NCI-H1694 treated with DMSO at 0.1 percent for 48 hours (cell line): ENCODE data around the gene FCHSD2.
"Not testable (repeated sequence)": the region's sequence is repeated elsewhere in the genome, so short reads cannot be mapped to it uniquely, and the experiment has no call there.

Experiments
- DNase-seq: peaks from one replicate; lab custom pipeline; 2025; lab: John Stamatoyannopoulos, UW

FCHSD2 gene

GRCh38 chr11:72925656-72926055, 216.5 kb downstream of the FCHSD2 start:
- DNase-seq = no peak

- DNase-seq = peak; percentile 34
Measured at GRCh38 chr11:72924568-72925190, 217.4 kb downstream of the FCHSD2 start.

- DNase-seq = no peak
Measured at GRCh38 chr11:72921028-72921716, 220.9 kb downstream of the FCHSD2 start.

GRCh38 chr11:72920001-72920400, 222.1 kb downstream of the FCHSD2 start:
- DNase-seq = no peak

GRCh38 chr11:72918851-72919250, 223.3 kb downstream of the FCHSD2 start:
- DNase-seq = no peak

- DNase-seq = no peak
Measured at GRCh38 chr11:72912253-72912652, 229.9 kb downstream of the FCHSD2 start.

- not testable (repeated sequence) for DNase-seq
Measured at GRCh38 chr11:72909558-72910388, 232.3 kb downstream of the FCHSD2 start.

- no peak for DNase-seq
Measured at GRCh38 chr11:72908032-72908676, 234.0 kb downstream of the FCHSD2 start.

GRCh38 chr11:72904016-72904415, 238.1 kb downstream of the FCHSD2 start:
- no peak for DNase-seq

- no peak for DNase-seq
Measured at GRCh38 chr11:72901374-72901773, 240.7 kb downstream of the FCHSD2 start.

GRCh38 chr11:72900013-72900412, 242.1 kb downstream of the FCHSD2 start:
- no peak for DNase-seq

- no peak for DNase-seq
Measured at GRCh38 chr11:72899238-72899637, 242.9 kb downstream of the FCHSD2 start.

GRCh38 chr11:72897506-72897905, 244.6 kb downstream of the FCHSD2 start:
- DNase-seq = no peak

GRCh38 chr11:72896431-72896830, 245.7 kb downstream of the FCHSD2 start:
- DNase-seq = no peak

GRCh38 chr11:72890881-72891280, 251.2 kb downstream of the FCHSD2 start:
- no peak for DNase-seq

GRCh38 chr11:72886619-72887018, 255.5 kb downstream of the FCHSD2 start:
- no peak for DNase-seq

- DNase-seq = no peak
Measured at GRCh38 chr11:72885749-72886609, 256.1 kb downstream of the FCHSD2 start.

- no peak for DNase-seq
Measured at GRCh38 chr11:72876147-72876546, 266.0 kb downstream of the FCHSD2 start.

GRCh38 chr11:72875736-72876135, 266.4 kb downstream of the FCHSD2 start:
- no peak for DNase-seq

- DNase-seq = no peak
Measured at GRCh38 chr11:72872012-72872411, 270.1 kb downstream of the FCHSD2 start.

- no peak for DNase-seq
Measured at GRCh38 chr11:72871119-72871518, 271.0 kb downstream of the FCHSD2 start.
